ENCODE data around the gene GPR142.
"Not testable (repeated sequence)": the region's sequence is repeated elsewhere in the genome, so short reads cannot be mapped to it uniquely, and the experiment has no call there.

Gene GPR142

DNA sequence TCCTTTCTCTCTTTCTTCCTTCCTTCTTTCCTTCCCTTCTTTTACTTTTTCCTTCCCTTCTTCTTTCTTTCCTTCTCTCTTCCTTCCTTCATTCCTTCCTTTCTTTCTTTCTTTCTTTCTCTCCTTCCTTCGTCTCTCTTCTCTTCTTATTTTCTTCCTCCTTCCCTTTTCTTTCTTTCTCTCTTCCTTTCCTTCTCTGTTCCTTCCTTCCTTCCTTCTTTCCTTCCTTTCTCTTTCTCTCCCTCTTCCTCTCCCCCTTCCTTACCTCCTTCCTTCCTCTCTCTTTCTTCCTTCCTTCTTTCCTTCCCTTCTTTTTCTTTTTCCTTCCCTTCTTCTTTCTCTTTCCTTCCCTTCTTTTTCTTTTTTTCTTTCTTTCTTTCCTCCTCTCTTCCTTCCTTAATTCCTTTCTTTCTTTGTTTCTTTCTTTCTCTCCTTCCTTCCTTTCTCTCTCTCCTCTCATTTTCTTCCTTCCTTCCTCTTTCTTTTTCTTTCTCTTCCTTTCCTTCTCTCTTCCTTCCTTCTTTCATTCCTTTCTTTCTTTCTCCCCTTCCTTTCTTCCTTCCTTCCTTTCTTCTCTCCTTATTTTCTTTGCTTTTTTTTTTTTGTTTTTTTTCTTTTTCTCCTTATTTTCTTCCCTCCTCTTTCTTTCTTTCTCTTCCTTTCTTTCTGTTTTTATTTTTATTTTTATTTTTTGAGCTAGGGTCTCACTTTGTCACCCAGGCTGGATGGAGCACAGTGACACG lies 22.8 kb downstream of the GPR142 start:
- Histone ChIP-seq H3K4me3 (no peak overlapping the region), H3K27ac (no peak overlapping the region)

DNA sequence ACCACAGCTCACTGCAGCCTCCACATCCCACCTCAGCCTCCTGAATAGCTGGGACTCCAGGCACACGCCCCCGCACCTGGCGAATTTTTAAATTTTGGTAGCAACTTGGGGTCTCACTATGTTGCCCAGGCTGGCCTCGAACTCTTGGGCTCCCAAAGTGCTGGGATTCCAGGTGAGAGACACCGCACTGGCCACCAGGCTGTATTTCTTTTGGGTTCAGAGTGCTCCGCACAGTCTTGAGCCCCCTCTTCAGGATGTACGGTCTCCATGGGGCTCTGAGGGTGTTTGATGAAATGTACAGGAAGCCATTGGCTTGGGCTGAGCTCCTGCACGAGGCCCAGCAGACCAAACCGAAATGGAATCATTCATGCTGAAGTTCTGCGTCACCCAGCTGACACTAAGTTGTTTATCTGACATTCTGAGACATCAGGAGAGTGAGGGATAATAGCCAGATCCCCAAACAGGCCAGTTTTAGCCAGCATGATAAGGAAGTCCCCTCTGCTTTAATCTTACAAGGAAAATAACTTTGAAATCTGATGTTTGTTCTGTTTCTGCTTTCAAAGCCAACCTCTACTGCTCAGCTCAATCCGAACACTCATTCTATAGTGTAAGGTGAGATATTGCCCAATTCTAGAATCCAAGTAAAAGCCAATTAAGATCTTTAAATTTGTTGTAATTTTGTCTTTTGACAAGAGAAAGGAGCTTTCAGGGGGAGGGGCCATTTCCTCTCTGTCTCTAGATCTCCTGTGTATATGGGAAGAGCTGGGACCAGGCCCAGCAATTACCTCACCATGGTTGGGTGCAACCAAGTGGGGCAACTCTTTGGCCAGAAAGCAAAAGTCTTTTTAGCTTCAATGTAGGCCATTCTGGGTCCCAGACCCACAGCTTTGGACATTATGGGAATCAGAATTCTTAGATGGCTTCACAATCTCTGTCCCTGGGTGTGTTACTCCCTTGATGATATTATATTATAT lies 23.7 kb downstream of the GPR142 start:
- Histone ChIP-seq H3K4me3 (no peak overlapping the region), H3K27ac (no peak overlapping the region)

DNA sequence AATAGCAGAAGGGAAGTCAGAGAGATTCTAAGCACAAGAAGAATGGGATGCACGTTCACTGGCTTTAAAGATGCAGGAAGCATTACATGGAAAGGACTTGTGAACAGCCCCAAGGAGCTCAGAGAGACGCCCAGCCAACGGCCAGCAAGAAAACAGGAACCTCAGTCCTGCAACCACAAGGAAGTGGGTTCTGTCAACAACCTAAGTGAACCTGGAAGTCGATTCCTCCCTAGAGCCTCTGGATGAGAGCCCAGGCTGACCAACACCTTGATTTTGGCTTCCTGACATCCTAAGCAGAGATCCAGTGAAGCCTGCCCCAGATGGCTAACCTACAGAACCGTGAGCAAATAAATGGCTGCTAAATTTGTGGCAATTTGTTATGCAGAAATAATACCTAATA lies 24.5 kb downstream of the GPR142 start:
- Histone ChIP-seq H3K4me3 (no peak overlapping the region), H3K27ac (no peak overlapping the region)

DNA sequence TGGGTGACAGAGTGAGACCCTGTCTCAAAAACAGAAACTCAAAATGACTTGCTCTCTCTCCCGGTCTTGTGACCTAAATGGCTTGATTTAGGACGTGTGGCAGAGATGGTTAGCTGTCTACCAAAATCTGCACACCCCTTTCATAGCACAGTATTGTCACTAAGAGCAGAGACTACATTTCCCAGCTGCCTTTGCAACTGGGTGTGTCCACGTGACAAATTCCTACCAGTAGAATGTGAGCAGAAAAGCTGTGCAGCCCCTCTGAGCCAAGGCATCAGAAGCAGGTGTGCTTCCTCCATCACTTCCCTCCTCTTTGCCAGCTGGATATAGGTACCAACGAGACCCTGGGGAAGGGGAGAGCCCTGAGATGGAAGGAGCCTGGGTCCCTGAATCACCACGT lies 25.5 kb downstream of the GPR142 start:
- Histone ChIP-seq H3K4me3 (no peak overlapping the region), H3K27ac (no peak overlapping the region)

DNA sequence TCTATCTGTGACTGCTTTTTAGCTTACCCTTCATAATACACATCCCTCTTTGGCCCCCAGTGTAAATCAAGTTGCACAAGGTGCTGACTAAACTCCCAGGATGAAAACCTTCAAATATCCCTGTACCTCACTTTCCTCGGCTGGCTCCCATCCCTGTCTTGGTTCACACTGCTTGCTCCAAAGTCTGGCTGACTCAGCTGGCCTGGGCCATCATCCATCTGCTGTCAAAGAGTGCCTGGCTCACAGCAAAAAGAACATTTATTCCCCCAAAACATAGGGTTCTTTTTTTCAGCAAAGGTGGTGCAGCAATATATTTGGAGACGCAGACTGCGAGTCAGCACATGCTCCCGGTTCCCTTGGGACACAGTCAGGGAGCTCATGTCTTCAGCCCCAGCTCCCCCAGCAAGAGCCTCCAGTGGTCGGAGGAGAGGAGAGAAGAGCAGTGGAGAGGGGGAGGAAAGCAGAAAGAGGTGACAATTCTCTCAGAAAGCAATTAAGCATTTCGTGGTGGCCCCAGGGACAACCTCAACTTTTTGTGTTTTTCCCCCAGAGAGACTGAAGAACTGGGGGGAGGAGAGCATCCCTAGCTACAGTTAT lies 26.1 kb downstream of the GPR142 start:
- H3K27ac ChIP-seq: no peak overlapping the region

DNA sequence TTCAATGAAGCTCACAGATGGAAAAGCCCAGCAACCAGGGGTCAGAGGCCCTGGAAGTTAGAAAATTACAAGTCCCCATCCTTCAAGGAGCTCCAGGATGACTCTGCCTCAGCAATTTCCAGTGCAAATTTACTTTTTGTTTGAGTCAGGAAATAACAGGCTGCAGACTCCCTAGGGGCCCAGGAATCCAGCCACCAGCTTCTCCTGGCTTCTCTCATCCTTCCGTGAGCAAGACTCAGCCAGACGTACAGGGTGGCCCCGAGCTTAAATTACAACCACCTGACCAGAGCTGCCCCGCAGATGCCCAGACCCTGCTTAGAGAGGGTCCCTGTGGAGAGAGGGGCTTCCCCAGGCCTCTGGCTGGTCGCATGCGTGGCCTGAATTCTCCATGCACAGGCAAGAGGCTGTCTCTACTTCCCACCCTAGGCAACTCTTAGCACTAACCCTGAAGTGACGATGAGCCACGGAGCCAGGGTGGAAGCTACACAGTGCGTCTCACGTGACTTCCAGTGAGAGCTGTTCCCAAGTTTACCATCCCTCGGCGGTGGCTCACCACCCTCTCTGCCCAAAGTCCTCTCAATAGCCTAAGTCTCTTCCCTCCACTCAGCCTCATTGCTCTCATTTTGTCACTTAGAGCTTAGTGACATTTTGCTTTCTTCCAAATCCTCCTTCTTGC lies 27.1 kb downstream of the GPR142 start:
- H3K27ac ChIP-seq: no peak overlapping the region
- H3K4me3 ChIP-seq: no peak overlapping the region

More for the DNA sequence above, 26.1 kb downstream of the GPR142 start:
- no peak overlapping the region for H3K4me3 ChIP-seq

DNA sequence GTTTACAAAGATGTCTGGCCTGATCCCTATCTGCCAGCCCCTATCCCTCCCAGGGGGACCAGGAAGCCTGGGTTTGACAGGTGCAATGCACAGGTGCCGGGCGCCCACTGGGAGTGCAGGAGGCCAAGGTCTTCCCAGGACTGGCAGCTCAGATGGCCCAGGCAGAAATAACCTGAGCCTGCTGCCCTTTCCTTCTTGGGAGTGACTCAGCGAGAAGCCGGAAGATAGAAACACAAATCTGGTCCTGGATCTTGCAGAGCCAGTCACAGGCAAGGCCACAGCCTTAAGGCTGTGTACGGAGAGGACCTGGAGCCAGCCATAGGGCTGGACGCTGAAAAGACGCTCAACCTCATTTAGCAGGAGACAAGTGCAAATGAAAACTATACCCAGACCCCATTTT lies 27.7 kb downstream of the GPR142 start:
- no peak overlapping the region for H3K27ac ChIP-seq
- no peak overlapping the region for H3K4me3 ChIP-seq

DNA sequence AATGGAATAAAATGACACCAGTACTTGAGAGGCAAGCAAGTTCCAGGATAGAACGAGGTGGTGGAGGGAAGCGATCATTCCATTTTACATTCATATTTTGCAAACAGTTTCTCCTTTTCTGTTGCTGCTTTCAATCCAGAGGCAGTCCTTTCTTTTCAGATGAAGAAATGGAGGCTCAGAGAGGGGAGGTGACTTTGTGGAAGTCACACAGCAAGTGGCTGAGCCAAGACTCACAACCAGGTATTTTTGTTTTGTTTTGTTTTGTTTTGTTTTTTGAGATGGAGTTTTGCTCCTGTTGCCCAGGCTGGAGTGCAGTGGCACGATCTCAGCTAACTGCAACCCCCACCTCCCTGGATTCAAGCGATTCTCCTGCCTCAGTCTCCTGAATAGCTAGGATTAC lies 29.3 kb downstream of the GPR142 start:
- Histone ChIP-seq H3K4me3 (no peak overlapping the region), H3K27ac (no peak overlapping the region)

DNA sequence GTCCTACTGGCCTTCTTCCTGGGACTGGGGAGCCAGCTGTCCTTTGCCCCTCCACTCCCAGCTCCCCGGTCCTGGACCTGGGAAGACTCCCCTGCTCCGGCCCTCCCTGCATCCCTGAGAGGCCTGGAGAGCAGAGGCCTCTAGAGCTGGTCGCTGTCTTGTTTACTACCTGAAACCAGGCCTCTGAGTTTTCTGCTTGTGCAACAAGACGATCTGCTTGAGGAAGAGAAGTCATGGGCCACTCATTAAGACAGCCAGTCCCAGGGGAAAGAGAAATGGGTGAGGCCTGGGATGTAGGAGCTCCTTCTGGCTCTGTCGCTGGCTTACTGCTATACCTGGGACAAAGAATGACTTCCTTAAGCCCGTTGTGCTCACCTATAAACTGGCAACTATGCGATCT lies 34.7 kb downstream of the GPR142 start:
- Histone ChIP-seq H3K27ac (no peak overlapping the region), H3K4me3 (no peak overlapping the region)

DNA sequence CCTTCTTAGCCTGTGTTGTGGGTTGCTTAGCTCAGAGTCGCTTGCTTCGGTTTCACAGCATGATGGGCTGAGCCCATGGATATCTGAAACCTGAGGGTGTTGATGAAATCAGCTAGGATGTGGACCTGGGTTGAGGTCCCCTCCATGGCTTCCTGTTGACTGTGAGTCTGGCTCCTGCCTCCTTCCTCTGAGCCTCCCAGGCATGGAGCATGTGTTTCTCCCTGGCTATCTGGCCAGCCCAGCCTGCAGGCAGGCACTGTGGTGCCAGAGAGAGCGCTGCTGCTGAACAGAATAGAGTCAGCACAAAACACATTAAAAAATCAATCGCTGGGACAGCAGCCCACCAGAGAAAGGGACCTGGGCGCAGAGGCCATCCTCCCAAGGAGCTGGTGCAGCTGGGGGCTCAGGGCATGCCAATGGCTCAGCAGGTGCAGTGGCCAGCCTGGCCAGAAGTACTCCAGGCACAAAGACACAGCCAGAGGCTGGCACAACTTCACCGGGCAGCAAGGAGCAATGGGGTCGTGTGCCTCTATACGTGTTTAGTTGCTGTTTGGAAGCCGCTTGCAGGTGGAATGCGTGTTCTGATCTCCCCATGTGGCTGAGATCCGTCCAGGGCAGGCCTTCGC lies 36.3 kb downstream of the GPR142 start:
- H3K4me3 ChIP-seq: no peak overlapping the region
- no peak overlapping the region for H3K27ac ChIP-seq

DNA sequence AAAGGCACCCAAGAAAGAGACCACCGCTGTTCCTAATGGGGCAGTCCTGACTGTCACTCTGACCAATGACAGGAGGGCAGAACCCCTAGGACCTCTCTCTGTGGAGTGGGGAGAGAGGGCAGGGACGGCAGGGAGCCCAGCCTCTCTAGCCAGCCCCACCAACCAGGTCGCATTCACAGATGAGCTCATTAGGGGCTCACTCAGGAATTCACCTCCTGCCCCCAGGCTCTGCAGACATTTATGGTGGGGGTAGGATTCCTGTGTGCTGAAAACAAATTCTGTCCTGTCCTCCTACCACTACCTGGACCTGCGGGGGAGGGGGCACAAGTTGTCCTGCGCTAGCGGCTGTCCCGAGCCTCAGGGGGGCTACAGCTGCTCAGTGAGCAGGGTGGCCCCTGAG lies 36.9 kb downstream of the GPR142 start:
- H3K27ac ChIP-seq: no peak overlapping the region
- no peak overlapping the region for H3K4me3 ChIP-seq

DNA sequence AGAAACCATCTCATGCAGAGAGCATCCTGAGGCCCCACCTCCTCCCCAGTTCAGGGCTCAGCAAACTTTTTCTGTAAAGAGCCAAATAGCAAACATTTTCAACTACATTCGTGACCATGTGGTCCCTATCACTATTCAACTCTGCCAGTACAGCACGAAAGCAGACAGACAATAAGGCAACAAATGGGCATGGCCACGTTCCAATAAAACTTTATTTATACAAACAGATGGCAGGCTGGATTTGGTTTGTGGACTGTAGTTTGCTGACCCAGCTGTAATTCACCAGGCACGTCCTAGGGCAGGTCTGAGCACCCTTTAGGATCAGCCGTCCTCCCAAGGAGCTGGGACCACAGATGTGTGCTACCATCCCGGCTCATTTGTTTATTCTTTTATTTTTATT lies 37.5 kb downstream of the GPR142 start:
- Histone ChIP-seq H3K4me3 (no peak overlapping the region), H3K27ac (no peak overlapping the region)

DNA sequence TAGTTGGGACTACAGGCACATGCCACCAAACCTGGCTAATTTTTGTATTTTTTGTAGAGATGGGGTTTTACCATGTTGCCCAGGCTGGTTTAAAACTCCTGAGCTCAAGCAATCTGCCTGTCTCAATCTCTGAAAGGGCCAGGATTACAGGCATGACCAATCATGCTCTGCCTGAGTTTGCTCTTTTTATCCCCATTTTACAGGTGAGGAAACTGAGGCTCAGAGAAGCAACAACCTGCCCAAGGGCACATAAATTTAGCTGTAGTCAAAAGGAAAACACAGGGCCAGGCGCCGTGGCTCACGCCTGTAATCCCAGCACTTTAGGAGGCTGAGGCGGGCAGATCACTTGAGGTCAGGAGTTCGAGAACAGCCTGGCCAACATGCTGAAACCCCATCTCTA lies 38.0 kb downstream of the GPR142 start:
- not testable (repeated sequence) for H3K4me3 ChIP-seq, H3K27ac ChIP-seq

DNA sequence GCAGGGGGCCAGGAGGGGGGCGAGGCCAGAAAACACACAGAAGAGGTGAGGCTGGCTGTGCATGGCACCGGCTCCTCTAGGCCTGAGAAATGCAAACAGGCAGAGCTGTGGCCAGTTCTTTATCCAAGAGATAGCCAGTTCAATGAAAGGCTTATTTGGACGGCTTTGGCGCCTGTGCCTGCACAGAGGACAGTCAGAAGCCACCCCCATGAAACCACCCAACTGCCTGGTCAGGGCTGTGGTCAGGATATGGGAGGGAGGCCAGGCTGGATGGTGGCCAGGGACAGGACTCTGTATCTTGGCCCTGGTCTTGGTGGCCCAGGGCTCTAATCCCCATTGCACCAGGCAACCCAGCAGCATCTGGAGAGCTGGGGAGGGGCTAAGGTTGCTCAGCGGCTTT lies 40.1 kb downstream of the GPR142 start:
- H3K27ac ChIP-seq: no peak overlapping the region
- no peak overlapping the region for H3K4me3 ChIP-seq

DNA sequence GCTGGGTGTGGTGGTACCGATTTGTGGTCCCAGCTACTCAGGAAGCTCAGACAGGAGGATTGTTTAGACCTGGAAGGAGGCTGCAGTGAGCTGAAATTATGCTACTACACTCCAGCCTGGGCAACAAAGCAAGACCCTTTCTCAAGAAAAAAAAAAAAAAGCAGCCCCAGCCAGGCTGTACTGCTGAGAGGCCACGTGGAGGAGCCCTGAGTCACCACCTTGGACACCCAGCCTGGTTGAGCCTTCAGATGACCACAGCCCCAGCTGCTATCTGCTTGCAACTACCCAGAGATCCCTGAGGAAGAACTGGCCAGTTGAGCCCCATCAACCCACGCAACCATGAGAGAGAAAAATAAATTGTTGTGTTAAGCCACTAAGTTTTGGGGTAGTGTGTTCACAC lies 41.0 kb downstream of the GPR142 start:
- Histone ChIP-seq H3K4me3 (no peak overlapping the region), H3K27ac (no peak overlapping the region)

DNA sequence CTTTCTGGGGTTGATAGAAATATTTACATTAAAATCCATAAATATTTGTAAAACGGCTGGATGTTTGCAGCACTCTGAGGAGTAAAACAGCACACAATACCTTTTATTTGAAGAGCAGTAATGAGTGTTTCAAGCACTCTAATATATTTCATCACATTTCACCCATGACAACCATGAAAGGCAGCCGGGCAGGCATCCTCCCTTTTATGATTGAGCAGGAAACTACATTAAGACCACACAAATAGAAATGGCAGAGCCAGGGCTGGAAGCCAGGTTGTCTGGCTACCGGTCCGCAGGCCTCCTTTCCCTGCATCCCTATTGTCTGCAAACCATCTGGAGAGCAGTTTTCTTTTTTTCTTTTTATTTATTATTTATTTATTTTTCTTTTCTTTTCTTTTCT lies 41.5 kb downstream of the GPR142 start:
- no peak overlapping the region for H3K27ac ChIP-seq

DNA sequence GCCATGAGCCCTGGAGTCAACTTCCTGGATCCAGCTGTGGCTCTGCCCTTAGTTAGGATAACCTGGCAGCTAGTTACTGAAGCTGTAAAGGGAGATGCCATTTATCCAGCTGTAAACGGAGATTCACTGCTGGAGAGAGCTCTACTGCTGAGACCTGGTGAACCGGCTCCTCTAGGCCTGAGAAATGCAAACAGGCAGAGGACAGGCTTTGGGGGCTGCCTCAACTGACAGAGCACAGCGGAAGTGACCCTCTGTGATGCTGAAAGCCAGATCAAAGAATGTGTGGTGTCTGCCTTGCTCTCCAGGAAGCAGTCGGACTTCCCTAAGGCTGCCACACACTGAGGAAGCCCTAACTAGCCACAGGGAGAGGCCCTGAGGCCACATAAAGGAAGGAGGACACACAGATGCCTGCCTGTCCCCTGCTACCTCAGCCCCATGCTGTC lies 42.7 kb downstream of the GPR142 start:
- no peak overlapping the region for H3K4me3 ChIP-seq

More for the DNA sequence above, 41.5 kb downstream of the GPR142 start:
- H3K4me3 ChIP-seq: no peak overlapping the region

DNA sequence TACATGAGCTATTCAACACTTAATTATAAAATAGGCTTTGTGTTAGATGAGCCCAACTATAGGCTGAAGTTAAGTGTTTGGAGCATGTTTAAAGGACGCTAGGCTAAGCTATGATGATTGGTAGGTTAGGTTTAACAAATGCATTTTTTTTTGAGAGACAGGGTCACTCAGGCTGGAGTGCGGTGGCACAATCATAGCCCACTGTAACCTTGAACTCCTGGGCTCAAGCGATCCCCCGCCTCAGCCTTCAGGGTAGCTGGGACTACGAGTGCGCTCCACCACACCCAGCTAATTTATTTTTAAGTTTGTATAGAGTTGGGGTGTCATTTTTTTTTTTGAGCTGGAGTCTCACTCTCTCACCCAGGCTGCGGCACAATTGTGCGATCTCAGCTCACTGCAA lies 45.3 kb downstream of the GPR142 start:
- no peak overlapping the region for H3K27ac ChIP-seq
- H3K4me3 ChIP-seq: no peak overlapping the region

More for the DNA sequence above, 42.7 kb downstream of the GPR142 start:
- no peak overlapping the region for H3K27ac ChIP-seq

DNA sequence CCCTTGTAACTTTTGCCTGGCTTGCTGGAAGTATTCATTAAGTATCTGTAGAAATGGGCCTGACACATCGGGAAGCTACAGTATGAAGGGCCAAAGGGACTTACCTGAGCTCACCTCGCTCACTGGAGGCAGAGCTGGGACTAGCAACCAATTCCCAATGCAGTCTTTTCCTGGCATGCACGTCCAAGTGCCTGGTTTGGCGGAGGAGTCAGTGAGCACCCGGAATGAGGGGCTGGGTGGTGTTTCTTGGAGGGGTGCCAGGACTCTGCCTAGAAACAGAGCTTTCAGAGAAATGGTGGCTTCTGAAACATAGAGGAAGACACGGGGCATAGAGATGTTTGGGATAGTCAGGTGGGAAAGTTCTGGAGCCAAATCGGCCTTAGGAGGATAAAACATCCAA lies 46.2 kb downstream of the GPR142 start:
- Histone ChIP-seq H3K4me3 (no peak overlapping the region), H3K27ac (no peak overlapping the region)

DNA sequence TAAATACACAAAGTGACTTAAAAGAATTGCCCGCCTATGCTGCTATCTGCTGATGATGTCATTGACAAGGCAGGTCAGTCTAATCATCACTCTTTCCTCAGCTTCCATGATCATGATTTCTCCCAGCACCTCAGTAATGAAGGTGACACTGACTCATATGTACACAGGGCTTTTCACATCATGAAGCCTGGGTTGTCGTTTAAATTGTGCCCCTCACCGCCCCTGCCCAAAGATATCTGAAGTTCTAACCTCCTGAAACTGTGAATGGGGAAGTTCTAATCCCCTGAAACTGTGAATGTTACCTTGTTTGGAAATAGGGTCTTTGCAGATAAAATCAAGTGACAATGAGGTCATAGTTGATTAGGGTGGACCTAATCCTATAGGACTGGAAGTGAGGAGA lies 47.2 kb downstream of the GPR142 start:
- Histone ChIP-seq H3K27ac (no peak overlapping the region), H3K4me3 (no peak overlapping the region)
